Hepatocyte (in vitro differentiated cells): ENCODE results near the gene BAIAP3. TPM values are rescaled to one million over a fixed set of nuclear protein-coding genes. Genes with fewer than 3 reads are reported as not detected.

ENCODE experiments used
- DNase-seq: peaks from one replicate; pipeline ENCODE4 v3.0.0-alpha.2; 2016; ENCODE audit warnings: low spot score
- H2AFZ ChIP-seq: fragments of 200-600 bp; sonication (generic); 2 replicates; pipeline ENCODE4 v1.6.0; 2016; ENCODE audit warnings: antibody characterized with exemption, mild to moderate bottlenecking
- H3K27ac ChIP-seq: fragments of 200-600 bp; sonication (generic); 2 replicates; pipeline ENCODE4 v1.5.1; 2016; ENCODE audit warnings: mild to moderate bottlenecking
- H3K27me3 ChIP-seq: fragments of 200-600 bp; sonication (generic); 2 replicates; pipeline ENCODE4 v1.6.1; 2016
- H3K36me3 ChIP-seq: fragments of 200-600 bp; sonication (generic); replicated peaks from 2 replicates; pipeline ENCODE4 v1.5.1; 2016; ENCODE audit warnings: low read depth; ENCODE audit not compliant: insufficient read depth
- H3K4me1 ChIP-seq: fragments of 200-600 bp; sonication (generic); 2 replicates; pipeline ENCODE4 v1.5.1; 2016; ENCODE audit warnings: mild to moderate bottlenecking, moderate library complexity; ENCODE audit not compliant: insufficient read depth
- H3K4me2 ChIP-seq: fragments of 200-600 bp; sonication (generic); 2 replicates; pipeline ENCODE4 v1.6.0; 2016
- H3K4me3 ChIP-seq: fragments of 200-600 bp; sonication (generic); 2 replicates; pipeline ENCODE4 v1.5.1; 2016; ENCODE audit warnings: mild to moderate bottlenecking
- H3K79me2 ChIP-seq: fragments of 200-600 bp; sonication (generic); 2 replicates; pipeline ENCODE4 v1.6.0; 2017; ENCODE audit warnings: mild to moderate bottlenecking
- H3K9me2 ChIP-seq: fragments of 200-600 bp; sonication (generic); replicated peaks from 2 replicates; pipeline ENCODE4 v1.6.0; 2017; ENCODE audit warnings: mild to moderate bottlenecking; ENCODE audit not compliant: insufficient read depth
- H3K9me3 ChIP-seq: fragments of 200-600 bp; sonication (generic); 2 replicates; pipeline ENCODE4 v1.5.1; 2016; ENCODE audit warnings: low read depth, mild to moderate bottlenecking
- H4K20me1 ChIP-seq: fragments of 200-600 bp; sonication (generic); 2 replicates; pipeline ENCODE4 v1.6.0; 2016; ENCODE audit warnings: mild to moderate bottlenecking; ENCODE audit not compliant: insufficient read depth, poor library complexity, severe bottlenecking
- CTCF ChIP-seq: fragments of 200-600 bp; sonication (generic); IDR thresholded peaks from 2 replicates; pipeline ENCODE4 v1.5.1; 2016; ENCODE audit warnings: antibody characterized with exemption, mild to moderate bottlenecking; ENCODE audit not compliant: poor library complexity
- EZH2 ChIP-seq: fragments of 200-600 bp; sonication (generic); IDR thresholded peaks from 2 replicates; pipeline ENCODE4 v1.6.1; 2016; ENCODE audit warnings: antibody characterized with exemption, mild to moderate bottlenecking, borderline replicate concordance
- EZH2phosphoT487 ChIP-seq: fragments of 200-600 bp; sonication (generic); IDR thresholded peaks from one replicate; pipeline ENCODE4 v1.6.1; 2018; ENCODE audit warnings: antibody characterized with exemption, mild to moderate bottlenecking, low read depth, moderate library complexity; ENCODE audit not compliant: unreplicated experiment, severe bottlenecking
- WGBS: methylation state at CpG from one replicate; pipeline ENCODE4 v1.1.6; 2016; ENCODE audit warnings: low lambda C conversion rate; ENCODE audit errors: missing lambda C conversion rate; 5-methylcytosine and 5-hydroxymethylcytosine counted together
- polyA plus RNA-seq: library from polyadenylated mRNA; unstranded; fragments of >200 nt; fragmentation: Nextera tagmentation; extraction: Ambion mirVana; gene quantifications from 2 replicates; pipeline ENCODE4 v1.2.1, GENCODE V29; 2016
- total RNA-seq: library from RNA; depleted of rRNA; stranded (reverse); fragments of >200 nt; gene quantifications from 2 replicates; pipeline ENCODE4 v1.2.3, GENCODE V29; 2014

The BAIAP3 gene
- total and polyA plus RNA-seq, 2 experiments from 2014 or later, result 2.4 to 3.0 TPM

DNA sequence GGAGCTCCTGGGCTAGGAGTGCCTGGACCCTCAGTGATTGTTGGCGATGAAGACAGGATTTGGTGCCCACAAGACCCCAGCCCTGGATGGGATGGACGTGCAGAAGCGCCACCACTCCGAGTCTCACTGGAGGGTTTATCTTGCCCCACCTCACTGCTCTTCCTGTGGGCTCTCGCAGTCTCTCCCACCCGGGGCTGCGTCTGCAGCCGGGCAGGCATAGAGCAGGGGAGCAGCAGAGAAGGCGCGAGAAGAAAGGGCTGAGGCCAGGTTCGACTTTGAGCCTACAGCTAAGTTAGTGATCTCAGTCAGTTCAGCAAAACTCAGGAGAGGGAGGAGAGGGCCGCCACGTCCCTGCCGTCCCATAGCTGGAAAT lies 17.4 kb upstream of the BAIAP3 start:
- Histone ChIP-seq H3K79me2 (peaks cover 82% of the 10 kb centered on the region), H3K27me3 (no peaks in the 10 kb centered on the region), H3K4me2 (no peak overlapping the region), H3K27ac (no peak overlapping the region), H3K4me3 (no peak overlapping the region), H4K20me1 (peaks cover 73% of the 10 kb centered on the region), H3K4me1 (peaks cover 14% of the 10 kb centered on the region), H3K36me3 (no peaks in the 10 kb centered on the region), H2AFZ (no peak overlapping the region), H3K9me3 (no peaks in the 10 kb centered on the region), H3K9me2 (no peaks in the 10 kb centered on the region)
- 87% methylated on average over 14 of the region's 14 CpGs for WGBS
- no peak for DNase-seq
- no peak for TF ChIP-seq CTCF
- no peak for TF ChIP-seq EZH2phosphoT487
- no peak for TF ChIP-seq EZH2

GRCh38 chr16:1317479-1318267 lies 15.8 kb upstream of the BAIAP3 start:
- no peaks in the 10 kb centered on the region for H3K27me3 ChIP-seq
- H3K4me3 ChIP-seq, result no peak overlapping the region
- no peak overlapping the region for H3K27ac ChIP-seq
- peaks cover 66% of the 10 kb centered on the region for H3K79me2 ChIP-seq
- no peaks in the 10 kb centered on the region for H3K36me3 ChIP-seq
- peaks cover 59% of the 10 kb centered on the region for H4K20me1 ChIP-seq
- DNase-seq, result no peak
- H3K4me2 ChIP-seq, result no peak overlapping the region
- H2AFZ ChIP-seq, result no peak overlapping the region
- no peaks in the 10 kb centered on the region for H3K9me2 ChIP-seq
- WGBS, result 96% methylated on average over 32 of the region's 32 CpGs
- no peaks in the 10 kb centered on the region for H3K9me3 ChIP-seq
- TF ChIP-seq EZH2phosphoT487 (no peak), EZH2 (no peak), CTCF (no peak)
- H3K4me1 ChIP-seq, result no peaks in the 10 kb centered on the region

DNA sequence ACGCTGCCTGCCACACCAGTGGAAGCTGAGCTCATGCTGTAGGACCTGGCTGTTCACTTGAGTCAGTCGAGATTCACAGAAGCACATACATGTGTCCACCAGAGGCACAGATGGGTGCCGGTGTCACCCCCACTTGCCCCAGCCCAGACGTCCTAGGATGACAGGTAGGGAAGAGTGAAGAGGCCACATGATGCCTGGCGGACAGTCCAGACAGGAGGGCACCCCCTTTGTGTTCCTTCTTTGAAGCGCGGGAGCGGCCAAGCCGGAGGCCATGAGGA lies 15.2 kb upstream of the BAIAP3 start:
- Histone ChIP-seq H3K4me3 (no peak overlapping the region), H3K4me1 (no peaks in the 10 kb centered on the region), H3K79me2 (peaks cover 60% of the 10 kb centered on the region), H2AFZ (no peak overlapping the region), H4K20me1 (peaks cover 53% of the 10 kb centered on the region), H3K27me3 (no peaks in the 10 kb centered on the region), H3K27ac (no peak overlapping the region), H3K9me2 (no peaks in the 10 kb centered on the region), H3K4me2 (no peak overlapping the region), H3K36me3 (no peaks in the 10 kb centered on the region), H3K9me3 (no peaks in the 10 kb centered on the region)
- no peak for DNase-seq
- TF ChIP-seq CTCF (no peak), EZH2phosphoT487 (no peak)
- 87% methylated on average over 9 of the region's 9 CpGs for WGBS
